Measurements from ENCODE around the gene MCCD1.

GRCh38 chr6:31525553-31525931, 3.2 kb upstream of the MCCD1 start:
- no peak for TF ChIP-seq CTCF (IDR thresholded peaks at IDR 0.05; ENCODE audit: low read depth, low read length)
- no peak for TF ChIP-seq EZH2phosphoT487 (IDR thresholded peaks at IDR 0.05; ENCODE audit: low read depth)
